ENCODE data around the gene SLX4IP.

SLX4IP gene

DNA sequence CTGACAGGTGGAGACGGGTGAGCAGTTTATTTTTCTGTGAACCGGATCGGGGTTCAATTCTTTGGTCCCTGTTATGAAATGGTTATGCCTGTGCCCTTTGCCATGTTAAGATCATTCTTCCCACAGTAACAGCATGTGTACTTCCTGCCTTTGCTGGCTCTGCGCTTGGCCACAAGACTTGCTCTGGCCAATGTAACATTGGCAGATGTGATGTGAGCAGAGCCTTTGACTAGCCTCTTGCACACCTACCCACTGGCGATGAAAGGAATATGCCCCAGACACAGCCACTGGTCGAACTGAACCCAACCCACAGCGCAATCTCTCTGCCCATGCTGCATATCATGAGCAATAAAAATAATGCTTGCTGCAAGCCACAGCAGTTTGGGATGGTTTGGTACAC is 206.8 kb downstream of the SLX4IP start:
- WGBS: 96% methylated on average over 7 of the region's 7 CpGs
- no peak overlapping the region for H2BK120ac ChIP-seq (ENCODE audit: low read depth, low read length)
- no peak overlapping the region for H3K4ac ChIP-seq (ENCODE audit: low read depth in 1 of 2, low read length in 2 of 2)
- no peak for DNase-seq
- no peak overlapping the region for H3K27ac ChIP-seq (ENCODE audit: low read length, poor library complexity, severe bottlenecking)
- H2AK5ac ChIP-seq (ENCODE audit: low read length, severe bottlenecking): no peak overlapping the region
- H2BK5ac ChIP-seq (ENCODE audit: low read depth, low read length, poor library complexity, severe bottlenecking): no peak overlapping the region
- H2AFZ ChIP-seq (ENCODE audit: low read depth, low read length): no peak overlapping the region
- peaks cover 72 to 88% of the 10 kb centered on the region in 2 experiments for H3K36me3 ChIP-seq (ENCODE audit: control insufficient read depth in 1 of 2, insufficient read depth in 2 of 2, low read depth in 1 of 2, low read length in 2 of 2)
- H2BK15ac ChIP-seq (ENCODE audit: low read depth, poor library complexity, severe bottlenecking): no peak overlapping the region
- no peaks in the 10 kb centered on the region for H3K9me3 ChIP-seq (ENCODE audit: control insufficient read depth, low read length)
- no peak overlapping the region for H4K8ac ChIP-seq (ENCODE audit: low read length)
- H3K79me1 ChIP-seq (replicated peaks; ENCODE audit: low read length, poor library complexity, severe bottlenecking): peaks cover 17% of the 10 kb centered on the region
- no peak overlapping the region for H4K91ac ChIP-seq (ENCODE audit: low read length)
- no peak overlapping the region for H3K18ac ChIP-seq (ENCODE audit: low read depth in 1 of 2, low read length in 2 of 2)
- no peak overlapping the region for H3K9ac ChIP-seq (ENCODE audit: low read length)
- H3K4me3 ChIP-seq (ENCODE audit: insufficient read depth in 1 of 2, low read depth in 1 of 2, low read length in 2 of 2): no peak overlapping the region
- no peak overlapping the region for H3K4me2 ChIP-seq (ENCODE audit: low read length, poor library complexity, severe bottlenecking)
- H3K27me3 ChIP-seq (ENCODE audit: control insufficient read depth in 1 of 2, insufficient read depth in 1 of 2, low read length in 2 of 2): no peaks in the 10 kb centered on the region
- no peak overlapping the region for H2BK12ac ChIP-seq (ENCODE audit: low read length in 2 of 2)
- peaks cover 10% of the 10 kb centered on the region for H3K4me1 ChIP-seq (ENCODE audit: control insufficient read depth, insufficient read depth, low read depth, low read length)
- no peak overlapping the region for H3K23ac ChIP-seq (ENCODE audit: low read length in 2 of 2)
- no peak overlapping the region for H3K14ac ChIP-seq (ENCODE audit: low read length in 2 of 2)

DNA sequence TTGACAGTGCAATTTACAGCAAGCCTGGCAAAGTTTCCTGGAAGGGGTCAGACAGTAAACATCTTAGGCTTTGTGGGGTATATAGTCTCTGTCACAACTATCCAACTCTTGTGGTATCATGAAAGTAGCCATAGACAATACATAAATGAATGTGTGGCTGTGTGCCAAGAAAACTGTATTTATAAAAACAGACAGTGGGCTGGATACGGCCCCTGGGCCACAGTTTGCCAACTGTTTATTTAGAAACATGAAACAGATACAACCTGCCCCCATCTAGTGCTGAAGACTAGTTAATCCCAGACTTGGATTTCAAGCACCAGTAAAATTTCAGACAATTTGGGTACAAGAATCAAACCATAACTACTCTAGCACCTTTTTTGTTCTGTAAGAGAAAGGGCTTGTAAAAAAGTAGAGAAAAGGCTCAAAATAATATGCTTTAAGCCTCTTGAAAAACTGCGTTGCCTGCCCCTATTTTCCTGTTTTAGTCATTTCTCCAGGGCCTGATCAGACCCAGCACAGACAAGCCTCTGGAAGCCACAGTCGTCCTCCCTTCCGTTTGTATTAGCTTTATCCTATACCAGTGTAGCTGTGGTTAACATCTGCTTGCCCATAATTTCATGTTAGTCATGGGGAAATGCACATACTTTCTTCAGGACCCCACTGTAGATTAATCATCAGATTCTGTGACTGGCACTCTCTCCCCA is 207.9 kb downstream of the SLX4IP start:
- Histone ChIP-seq H2AFZ (ENCODE audit: low read depth, low read length) (no peak overlapping the region), H3K18ac (ENCODE audit: low read depth in 1 of 2, low read length in 2 of 2) (no peak overlapping the region), H3K4me1 (ENCODE audit: control insufficient read depth, insufficient read depth, low read depth, low read length) (peaks cover 7% of the 10 kb centered on the region), H2BK15ac (ENCODE audit: low read depth, poor library complexity, severe bottlenecking) (no peak overlapping the region), H3K4me2 (ENCODE audit: low read length, poor library complexity, severe bottlenecking) (no peak overlapping the region), H2AK5ac (ENCODE audit: low read length, severe bottlenecking) (no peak overlapping the region), H2BK120ac (ENCODE audit: low read depth, low read length) (no peak overlapping the region), H4K8ac (ENCODE audit: low read length) (no peak overlapping the region), H3K36me3 (ENCODE audit: control insufficient read depth in 1 of 2, insufficient read depth in 2 of 2, low read depth in 1 of 2, low read length in 2 of 2) (peaks cover 76 to 99% of the 10 kb centered on the region in 2 experiments), H3K9me3 (ENCODE audit: control insufficient read depth, low read length) (no peaks in the 10 kb centered on the region), H3K4ac (ENCODE audit: low read depth in 1 of 2, low read length in 2 of 2) (no peak overlapping the region), H2BK12ac (ENCODE audit: low read length in 2 of 2) (no peak overlapping the region), H4K91ac (ENCODE audit: low read length) (no peak overlapping the region), H3K27me3 (ENCODE audit: control insufficient read depth in 1 of 2, insufficient read depth in 1 of 2, low read length in 2 of 2) (no peaks in the 10 kb centered on the region), H3K4me3 (ENCODE audit: insufficient read depth in 1 of 2, low read depth in 1 of 2, low read length in 2 of 2) (no peak overlapping the region), H2BK5ac (ENCODE audit: low read depth, low read length, poor library complexity, severe bottlenecking) (no peak overlapping the region), H3K14ac (ENCODE audit: low read length in 2 of 2) (no peak overlapping the region), H3K9ac (ENCODE audit: low read length) (no peak overlapping the region), H3K27ac (ENCODE audit: low read length, poor library complexity, severe bottlenecking) (no peak overlapping the region), H3K79me1 (replicated peaks; ENCODE audit: low read length, poor library complexity, severe bottlenecking) (peaks cover 13% of the 10 kb centered on the region), H3K23ac (ENCODE audit: low read length in 2 of 2) (no peak overlapping the region)
- WGBS: 58% methylated on average over 4 of the region's 4 CpGs
- no peak for DNase-seq

DNA sequence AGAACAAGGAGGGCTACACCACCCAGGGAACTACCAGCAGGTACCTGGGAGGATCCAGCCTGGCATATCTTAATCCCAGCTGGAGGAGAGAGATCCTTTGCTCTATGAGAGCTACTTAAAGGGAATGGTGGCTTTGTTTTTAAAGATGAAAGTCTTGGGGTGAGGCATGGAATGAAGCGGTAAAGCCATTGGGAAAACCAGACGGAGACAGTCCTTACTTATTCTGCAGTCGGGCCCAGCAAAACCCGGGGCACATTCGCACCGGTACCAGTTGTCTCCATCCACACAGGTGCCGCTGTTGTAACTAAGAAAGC is 208.4 kb downstream of the SLX4IP start:
- no peak overlapping the region for H3K27ac ChIP-seq (ENCODE audit: low read length, poor library complexity, severe bottlenecking)
- H3K23ac ChIP-seq (ENCODE audit: low read length in 2 of 2): no peak overlapping the region
- no peak overlapping the region for H3K4me3 ChIP-seq (ENCODE audit: insufficient read depth in 1 of 2, low read depth in 1 of 2, low read length in 2 of 2)
- H3K18ac ChIP-seq (ENCODE audit: low read depth in 1 of 2, low read length in 2 of 2): peak overlapping the region in 1 of 2 experiments; percentile 49
- H2BK12ac ChIP-seq (ENCODE audit: low read length in 2 of 2): no peak overlapping the region
- H2BK120ac ChIP-seq (ENCODE audit: low read depth, low read length): no peak overlapping the region
- H3K4me1 ChIP-seq (ENCODE audit: control insufficient read depth, insufficient read depth, low read depth, low read length): peaks cover 11% of the 10 kb centered on the region
- H4K8ac ChIP-seq (ENCODE audit: low read length): no peak overlapping the region
- no peak overlapping the region for H3K4me2 ChIP-seq (ENCODE audit: low read length, poor library complexity, severe bottlenecking)
- peaks cover 76 to 100% of the 10 kb centered on the region in 2 experiments for H3K36me3 ChIP-seq (ENCODE audit: control insufficient read depth in 1 of 2, insufficient read depth in 2 of 2, low read depth in 1 of 2, low read length in 2 of 2)
- H3K9ac ChIP-seq (ENCODE audit: low read length): no peak overlapping the region
- WGBS: 100% methylated on average over 7 of the region's 7 CpGs
- no peak overlapping the region for H2AFZ ChIP-seq (ENCODE audit: low read depth, low read length)
- H3K79me1 ChIP-seq (replicated peaks; ENCODE audit: low read length, poor library complexity, severe bottlenecking): peaks cover 13% of the 10 kb centered on the region
- no peaks in the 10 kb centered on the region for H3K9me3 ChIP-seq (ENCODE audit: control insufficient read depth, low read length)
- no peak overlapping the region for H2BK5ac ChIP-seq (ENCODE audit: low read depth, low read length, poor library complexity, severe bottlenecking)
- no peak overlapping the region for H3K14ac ChIP-seq (ENCODE audit: low read length in 2 of 2)
- no peak overlapping the region for H2BK15ac ChIP-seq (ENCODE audit: low read depth, poor library complexity, severe bottlenecking)
- DNase-seq: no peak
- H2AK5ac ChIP-seq (ENCODE audit: low read length, severe bottlenecking): no peak overlapping the region
- H4K91ac ChIP-seq (ENCODE audit: low read length): no peak overlapping the region
- H3K27me3 ChIP-seq (ENCODE audit: control insufficient read depth in 1 of 2, insufficient read depth in 1 of 2, low read length in 2 of 2): no peaks in the 10 kb centered on the region
- H3K4ac ChIP-seq (ENCODE audit: low read depth in 1 of 2, low read length in 2 of 2): no peak overlapping the region

DNA sequence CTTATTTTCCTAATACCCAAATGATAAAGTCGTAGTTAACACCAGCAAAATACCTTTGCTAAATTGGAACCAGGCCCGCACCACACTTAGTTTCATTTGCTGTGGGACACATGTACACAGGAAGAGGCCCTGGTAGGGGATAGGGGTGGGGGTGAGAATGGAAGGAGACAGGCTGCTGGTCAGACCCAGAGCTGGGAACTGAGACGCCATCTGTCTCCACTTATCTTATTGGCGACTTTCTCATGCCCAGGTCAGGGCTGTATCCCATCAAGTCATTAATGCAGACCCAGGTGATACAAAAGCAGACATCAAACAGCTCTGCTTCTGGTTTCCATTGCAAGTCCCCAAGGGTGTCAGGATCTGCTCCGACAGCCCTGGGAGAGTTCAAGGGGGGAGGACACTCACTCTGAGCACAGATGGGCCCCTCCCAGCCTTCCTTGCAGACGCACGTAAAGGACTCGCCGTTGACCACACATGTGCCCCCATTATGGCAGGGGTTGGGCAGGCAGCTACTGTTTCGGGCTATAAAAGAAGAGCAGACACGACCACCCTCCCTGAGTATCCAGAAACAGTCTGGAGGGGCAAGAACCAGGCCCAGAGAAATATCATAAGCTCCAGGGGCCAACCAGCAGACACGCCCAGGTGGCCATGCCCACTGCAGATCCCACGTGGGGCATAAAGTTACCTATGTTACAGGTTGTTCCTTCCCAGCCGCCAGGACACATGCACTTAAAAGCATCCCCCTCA is 209.5 kb downstream of the SLX4IP start:
- 73% methylated on average over 13 of the region's 14 CpGs for WGBS
- Histone ChIP-seq H3K27me3 (ENCODE audit: control insufficient read depth in 1 of 2, insufficient read depth in 1 of 2, low read length in 2 of 2) (no peaks in the 10 kb centered on the region), H3K4me2 (ENCODE audit: low read length, poor library complexity, severe bottlenecking) (no peak overlapping the region), H4K91ac (ENCODE audit: low read length) (peak overlapping the region; percentile 2), H3K23ac (ENCODE audit: low read length in 2 of 2) (no peak overlapping the region), H2AFZ (ENCODE audit: low read depth, low read length) (no peak overlapping the region), H2BK12ac (ENCODE audit: low read length in 2 of 2) (peak overlapping the region in 1 of 2 experiments; percentile 10), H2BK5ac (ENCODE audit: low read depth, low read length, poor library complexity, severe bottlenecking) (no peak overlapping the region), H4K8ac (ENCODE audit: low read length) (no peak overlapping the region), H3K9me3 (ENCODE audit: control insufficient read depth, low read length) (no peaks in the 10 kb centered on the region), H2AK5ac (ENCODE audit: low read length, severe bottlenecking) (no peak overlapping the region), H3K14ac (ENCODE audit: low read length in 2 of 2) (no peak overlapping the region), H3K18ac (ENCODE audit: low read depth in 1 of 2, low read length in 2 of 2) (peak overlapping the region in 1 of 2 experiments; percentile 6), H2BK15ac (ENCODE audit: low read depth, poor library complexity, severe bottlenecking) (no peak overlapping the region), H2BK120ac (ENCODE audit: low read depth, low read length) (no peak overlapping the region), H3K9ac (ENCODE audit: low read length) (no peak overlapping the region), H3K36me3 (ENCODE audit: control insufficient read depth in 1 of 2, insufficient read depth in 2 of 2, low read depth in 1 of 2, low read length in 2 of 2) (peaks cover 69 to 100% of the 10 kb centered on the region in 2 experiments), H3K4me1 (ENCODE audit: control insufficient read depth, insufficient read depth, low read depth, low read length) (peaks cover 14% of the 10 kb centered on the region), H3K4me3 (ENCODE audit: insufficient read depth in 1 of 2, low read depth in 1 of 2, low read length in 2 of 2) (no peak overlapping the region), H3K27ac (ENCODE audit: low read length, poor library complexity, severe bottlenecking) (no peak overlapping the region), H3K79me1 (replicated peaks; ENCODE audit: low read length, poor library complexity, severe bottlenecking) (peaks cover 8% of the 10 kb centered on the region), H3K4ac (ENCODE audit: low read depth in 1 of 2, low read length in 2 of 2) (no peak overlapping the region)
- DNase-seq: no peak
